ENCODE data around the gene CALHM3.

CALHM3 gene

GRCh38 chr10:103475437-103475836, 3.6 kb downstream of the CALHM3 start:
- no peak for DNase-seq

- DNase-seq = no peak
Measured at GRCh38 chr10:103474077-103474476, 5.0 kb downstream of the CALHM3 start.

GRCh38 chr10:103473261-103473671, 5.8 kb downstream of the CALHM3 start:
- DNase-seq = no peak

GRCh38 chr10:103472005-103472404, 7.0 kb downstream of the CALHM3 start:
- DNase-seq = no peak

GRCh38 chr10:103470761-103471653, 8.0 kb downstream of the CALHM3 start:
- DNase-seq = no peak

GRCh38 chr10:103469201-103469600, 9.8 kb downstream of the CALHM3 start:
- no peak for DNase-seq

- DNase-seq = no peak
Measured at GRCh38 chr10:103467406-103467805, 11.6 kb downstream of the CALHM3 start.

GRCh38 chr10:103466734-103467133, 12.3 kb downstream of the CALHM3 start:
- DNase-seq = no peak

GRCh38 chr10:103465411-103466179, 13.4 kb downstream of the CALHM3 start:
- no peak for DNase-seq

GRCh38 chr10:103463499-103463898, 15.5 kb downstream of the CALHM3 start:
- no peak for DNase-seq

- no peak for DNase-seq
Measured at GRCh38 chr10:103459615-103460014, 19.4 kb downstream of the CALHM3 start.

- DNase-seq = peak in 25 of 58 donors; percentile 4 to 72 (median 36)
Measured at GRCh38 chr10:103458720-103459119, 20.3 kb downstream of the CALHM3 start, which contains the start of gene CALHM1. CALHM1 (minus strand) TSS chr10:103458900; CDS start chr10:103458751, 149 bp downstream.

- no peak for DNase-seq
Measured at GRCh38 chr10:103457896-103458583, 21.0 kb downstream of the CALHM3 start.

- no peak for DNase-seq
Measured at GRCh38 chr10:103457176-103457712, 21.8 kb downstream of the CALHM3 start.

GRCh38 chr10:103456074-103456660, 22.9 kb downstream of the CALHM3 start:
- no peak for DNase-seq

- no peak for DNase-seq
Measured at GRCh38 chr10:103455235-103455634, 23.8 kb downstream of the CALHM3 start.

- DNase-seq = no peak
Measured at GRCh38 chr10:103454026-103454425, 25.0 kb downstream of the CALHM3 start.

- no peak for DNase-seq
Measured at GRCh38 chr10:103452506-103453230, 26.4 kb downstream of the CALHM3 start.

- peak in 44 of 58 donors; percentile 7 to 71 (median 28) for DNase-seq
Measured at GRCh38 chr10:103451831-103452505, 27.1 kb downstream of the CALHM3 start, which contains the start of gene CALHM2. CALHM2 (minus strand) TSS chr10:103452370; CDS start chr10:103449941, 2,429 bp downstream.

Data from anterior cingulate cortex (tissue), 58 donors.